Mesothelial cell of epicardium (in vitro differentiated cells): ENCODE data around the gene METTL9. TPM values are rescaled to one million over a fixed set of nuclear protein-coding genes. Genes with fewer than 3 reads are reported as not detected.
"Not testable (repeated sequence)": the region's sequence is repeated elsewhere in the genome, so short reads cannot be mapped to it uniquely, and the experiment has no call there.

Experiments
- DNase-seq, 2 experiments: peaks; one replicate each; pipeline ENCODE4 v3.0.0; 2021; ENCODE audit warnings: low spot score in 2 of 2; ENCODE audit not compliant: unreplicated experiment in 2 of 2
- H3K27ac Mint-ChIP-seq: 2 replicates; pipeline ENCODE4 v1.8.0; 2021; ENCODE audit warnings: mixed read lengths
- H3K27me3 Mint-ChIP-seq: 2 replicates; pipeline ENCODE4 v1.8.0; 2021; ENCODE audit warnings: low read depth, mixed read lengths
- H3K36me3 Mint-ChIP-seq: 2 replicates; pipeline ENCODE4 v1.8.0; 2021; ENCODE audit warnings: mixed read lengths
- H3K4me1 Mint-ChIP-seq: 2 replicates; pipeline ENCODE4 v1.8.0; 2021; ENCODE audit warnings: mixed read lengths
- H3K4me3 Mint-ChIP-seq: 2 replicates; pipeline ENCODE4 v1.8.0; 2021; ENCODE audit warnings: mild to moderate bottlenecking, moderate library complexity, mixed read lengths
- H3K9me3 Mint-ChIP-seq: 2 replicates; pipeline ENCODE4 v1.8.0; 2021; ENCODE audit warnings: mixed read lengths
- total RNA-seq: library from RNA; stranded (reverse); gene quantifications from 3 replicates; pipeline ENCODE4 v1.2.1, GENCODE V29; 2021
- TF ChIP-seq, protein P1 (sequence below): fragments of 200-600 bp; sonication (generic); IDR thresholded peaks from one replicate; pipeline ENCODE4 v1.5.0; 2021; ENCODE audit warnings: antibody characterized with exemption; ENCODE audit not compliant: unreplicated experiment

Gene METTL9
- total RNA-seq, 1 donor from 2014 or later: 138 TPM

DNA sequence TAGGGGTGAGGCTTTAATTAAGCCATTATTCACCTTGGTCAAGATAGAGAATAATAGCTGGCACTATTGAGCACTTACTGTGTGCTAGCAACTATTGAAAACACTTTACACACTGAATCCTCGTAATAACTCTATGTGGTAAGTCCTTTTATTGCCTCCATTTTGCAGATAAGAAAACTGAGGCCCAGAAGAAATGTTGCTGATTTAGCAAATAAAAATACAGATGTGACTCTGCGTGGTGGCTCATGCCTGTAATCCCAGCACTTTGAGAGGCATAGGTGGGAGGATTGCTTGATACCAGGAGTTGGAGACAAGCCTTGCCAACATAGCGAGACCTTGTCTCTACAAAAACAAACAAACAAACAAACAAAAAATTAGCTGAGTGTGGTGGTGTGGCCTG is 83.8 kb downstream of the METTL9 start:
- no peak overlapping the region for H3K4me3 Mint-ChIP-seq

GRCh38 chr16:21684199-21684598 is 84.8 kb downstream of the METTL9 start:
- DNase-seq: no peak
- no peak overlapping the region for H3K4me3 Mint-ChIP-seq
- H3K9me3 Mint-ChIP-seq: no peaks in the 10 kb centered on the region
- H3K27me3 Mint-ChIP-seq: peaks cover 22% of the 10 kb centered on the region
- TF ChIP-seq, protein P1, sequence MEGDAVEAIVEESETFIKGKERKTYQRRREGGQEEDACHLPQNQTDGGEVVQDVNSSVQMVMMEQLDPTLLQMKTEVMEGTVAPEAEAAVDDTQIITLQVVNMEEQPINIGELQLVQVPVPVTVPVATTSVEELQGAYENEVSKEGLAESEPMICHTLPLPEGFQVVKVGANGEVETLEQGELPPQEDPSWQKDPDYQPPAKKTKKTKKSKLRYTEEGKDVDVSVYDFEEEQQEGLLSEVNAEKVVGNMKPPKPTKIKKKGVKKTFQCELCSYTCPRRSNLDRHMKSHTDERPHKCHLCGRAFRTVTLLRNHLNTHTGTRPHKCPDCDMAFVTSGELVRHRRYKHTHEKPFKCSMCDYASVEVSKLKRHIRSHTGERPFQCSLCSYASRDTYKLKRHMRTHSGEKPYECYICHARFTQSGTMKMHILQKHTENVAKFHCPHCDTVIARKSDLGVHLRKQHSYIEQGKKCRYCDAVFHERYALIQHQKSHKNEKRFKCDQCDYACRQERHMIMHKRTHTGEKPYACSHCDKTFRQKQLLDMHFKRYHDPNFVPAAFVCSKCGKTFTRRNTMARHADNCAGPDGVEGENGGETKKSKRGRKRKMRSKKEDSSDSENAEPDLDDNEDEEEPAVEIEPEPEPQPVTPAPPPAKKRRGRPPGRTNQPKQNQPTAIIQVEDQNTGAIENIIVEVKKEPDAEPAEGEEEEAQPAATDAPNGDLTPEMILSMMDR: peak; percentile 61
- no peaks in the 10 kb centered on the region for H3K4me1 Mint-ChIP-seq
- H3K36me3 Mint-ChIP-seq: no peaks in the 10 kb centered on the region
- H3K27ac Mint-ChIP-seq: no peak overlapping the region

More for the DNA sequence above, 83.8 kb downstream of the METTL9 start:
- Mint-ChIP-seq H3K9me3 (no peaks in the 10 kb centered on the region), H3K27me3 (peaks cover 24% of the 10 kb centered on the region), H3K4me1 (no peaks in the 10 kb centered on the region), H3K27ac (no peak overlapping the region), H3K36me3 (no peaks in the 10 kb centered on the region)
- DNase-seq: no peak
- TF ChIP-seq, protein P1: no peak

DNA sequence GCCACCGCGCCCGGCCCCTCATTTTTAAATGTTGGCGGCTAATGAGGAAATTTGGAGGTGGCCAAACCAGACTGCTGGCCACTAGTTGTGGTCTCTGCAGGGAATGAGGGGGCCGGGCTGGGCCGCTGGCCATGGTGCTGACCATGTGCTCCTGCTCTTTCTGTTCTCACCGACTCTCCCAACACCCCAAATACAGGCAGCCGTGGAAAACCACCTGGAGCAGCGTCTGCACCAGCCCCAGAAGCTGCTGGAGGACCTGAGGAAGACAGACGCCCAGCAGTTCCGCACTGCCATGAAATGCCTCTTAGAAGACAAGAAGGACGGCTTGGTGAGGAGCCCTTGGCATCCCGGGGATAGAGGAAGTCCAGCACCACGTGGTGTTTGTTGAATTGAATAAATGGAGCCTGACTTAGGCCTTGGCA is 85.7 kb downstream of the METTL9 start:
- H3K27ac Mint-ChIP-seq: no peak overlapping the region
- DNase-seq: peak in 1 of 2 experiments; percentile 47
- no peaks in the 10 kb centered on the region for H3K36me3 Mint-ChIP-seq
- no peak overlapping the region for H3K4me3 Mint-ChIP-seq
- no peaks in the 10 kb centered on the region for H3K4me1 Mint-ChIP-seq
- no peaks in the 10 kb centered on the region for H3K9me3 Mint-ChIP-seq
- H3K27me3 Mint-ChIP-seq: peaks cover 22% of the 10 kb centered on the region
- TF ChIP-seq, protein P1: no peak

GRCh38 chr16:21689107-21689506 is 89.7 kb downstream of the METTL9 start:
- Mint-ChIP-seq H3K4me3 (no peak overlapping the region), H3K36me3 (no peaks in the 10 kb centered on the region), H3K9me3 (no peaks in the 10 kb centered on the region), H3K27me3 (peaks cover 10% of the 10 kb centered on the region), H3K27ac (no peak overlapping the region), H3K4me1 (no peaks in the 10 kb centered on the region)
- TF ChIP-seq, protein P1: no peak
- DNase-seq: no peak

- not testable (repeated sequence) for DNase-seq, H3K27ac Mint-ChIP-seq, H3K4me3 Mint-ChIP-seq, H3K9me3 Mint-ChIP-seq, H3K36me3 Mint-ChIP-seq, H3K4me1 Mint-ChIP-seq
- peaks cover 13% of the 10 kb centered on the region for H3K27me3 Mint-ChIP-seq
Measured at GRCh38 chr16:21690967-21691366, 91.6 kb downstream of the METTL9 start.

GRCh38 chr16:21694609-21695008 is 95.2 kb downstream of the METTL9 start:
- H3K27ac Mint-ChIP-seq: no peak overlapping the region
- H3K36me3 Mint-ChIP-seq: no peaks in the 10 kb centered on the region
- TF ChIP-seq, protein P1: no peak
- no peak overlapping the region for H3K4me3 Mint-ChIP-seq
- DNase-seq: no peak
- no peaks in the 10 kb centered on the region for H3K9me3 Mint-ChIP-seq
- H3K4me1 Mint-ChIP-seq: no peaks in the 10 kb centered on the region
- peaks cover 3% of the 10 kb centered on the region for H3K27me3 Mint-ChIP-seq
